ENCODE data around the gene OR1Q1. TPM values are rescaled to one million over a fixed set of nuclear protein-coding genes. Genes with fewer than 3 reads are reported as not detected.

Gene OR1Q1
- total and polyA plus RNA-seq, 4 experiments from 2014 or later = not detected

Other genes with a start within 250 kb of the OR1Q1 start
- under 1 TPM; 0.28 to 0.49 TPM for gene PTGS1, start 243.7 kb upstream of the OR1Q1 start, total RNA-seq
- gene PTGS1, start 243.7 kb upstream of the OR1Q1 start, polyA plus RNA-seq = under 1 TPM in 1 of 2 donors, not detected in 1; 0.17 TPM
- gene OR1J1, start 136.8 kb upstream of the OR1Q1 start, total RNA-seq = not detected
- not detected for gene OR1J1, start 136.8 kb upstream of the OR1Q1 start, polyA plus RNA-seq
- gene OR1J2, start 103.9 kb upstream of the OR1Q1 start, total RNA-seq = not detected
- not detected for gene OR1J2, start 103.9 kb upstream of the OR1Q1 start, polyA plus RNA-seq
- gene OR1J4, start 95.6 kb upstream of the OR1Q1 start, total RNA-seq = not detected
- not detected for gene OR1J4, start 95.6 kb upstream of the OR1Q1 start, polyA plus RNA-seq
- not detected for gene OR1N1, start 87.4 kb upstream of the OR1Q1 start, total RNA-seq
- gene OR1N1, start 87.4 kb upstream of the OR1Q1 start, polyA plus RNA-seq = not detected
- not detected for gene OR1N2, start 61.6 kb upstream of the OR1Q1 start, total RNA-seq
- not detected for gene OR1N2, start 61.6 kb upstream of the OR1Q1 start, polyA plus RNA-seq
- gene OR1L8, start 31.4 kb upstream of the OR1Q1 start, total RNA-seq = not detected
- not detected for gene OR1L8, start 31.4 kb upstream of the OR1Q1 start, polyA plus RNA-seq
- not detected for gene OR1B1, start 42.9 kb downstream of the OR1Q1 start, total RNA-seq
- gene OR1B1, start 42.9 kb downstream of the OR1Q1 start, polyA plus RNA-seq = not detected
- not detected for gene OR1L1, start 47.0 kb downstream of the OR1Q1 start, total RNA-seq
- not detected for gene OR1L1, start 47.0 kb downstream of the OR1Q1 start, polyA plus RNA-seq
- gene OR1L3, start 60.4 kb downstream of the OR1Q1 start, total RNA-seq = not detected
- gene OR1L3, start 60.4 kb downstream of the OR1Q1 start, polyA plus RNA-seq = not detected
- not detected for gene OR1L4, start 109.3 kb downstream of the OR1Q1 start, total RNA-seq
- not detected for gene OR1L4, start 109.3 kb downstream of the OR1Q1 start, polyA plus RNA-seq
- gene OR1L6, start 127.6 kb downstream of the OR1Q1 start, total RNA-seq = not detected
- not detected for gene OR1L6, start 127.6 kb downstream of the OR1Q1 start, polyA plus RNA-seq
- gene OR5C1, start 174.2 kb downstream of the OR1Q1 start, total RNA-seq = not detected
- not detected for gene OR5C1, start 174.2 kb downstream of the OR1Q1 start, polyA plus RNA-seq
- gene OR1K1, start 185.4 kb downstream of the OR1Q1 start, total RNA-seq = not detected
- not detected for gene OR1K1, start 185.4 kb downstream of the OR1Q1 start, polyA plus RNA-seq
- gene PDCL, start 213.8 kb downstream of the OR1Q1 start, total RNA-seq = 10 to 100 TPM; 16.5 to 18.1 TPM
- gene PDCL, start 213.8 kb downstream of the OR1Q1 start, polyA plus RNA-seq = 10 to 100 TPM; 10.4 to 12.1 TPM

Data from CD4-positive, alpha-beta memory T cell (primary cell).